MM.1S (cell line): ENCODE results near the gene VAMP2.

Experiments
- DNase-seq: peaks from one replicate; pipeline ENCODE4 v3.0.0-alpha.2; 2015
- H2AFZ ChIP-seq: fragments of 300-600 bp; sonication (generic); 2 replicates; pipeline ENCODE4 v1.6.0; 2016; ENCODE audit warnings: antibody characterized with exemption, low read length
- H3F3A ChIP-seq: fragments of 300-600 bp; sonication (generic); 2 replicates; pipeline ENCODE4 v1.6.1; 2016; ENCODE audit warnings: mild to moderate bottlenecking, antibody characterized with exemption, low read length, moderate library complexity, mixed read lengths; ENCODE audit not compliant: insufficient read depth
- H3K27ac ChIP-seq: fragments of 300-600 bp; sonication (generic); 2 replicates; pipeline ENCODE4 v1.5.1; 2016; ENCODE audit warnings: mild to moderate bottlenecking, low read length
- H3K27me3 ChIP-seq: fragments of 300-600 bp; sonication (generic); replicated peaks from 2 replicates; pipeline ENCODE4 v1.6.0; 2016; ENCODE audit warnings: low read length; ENCODE audit not compliant: insufficient read depth
- H3K36me3 ChIP-seq: fragments of 300-600 bp; sonication (generic); replicated peaks from 2 replicates; pipeline ENCODE4 v1.6.1; 2016; ENCODE audit warnings: mild to moderate bottlenecking, low read length, mixed read lengths; ENCODE audit not compliant: insufficient read depth
- H3K4me1 ChIP-seq: fragments of 300-600 bp; sonication (generic); 2 replicates; pipeline ENCODE4 v1.6.1; 2016; ENCODE audit warnings: low read length, mixed read lengths
- H3K4me2 ChIP-seq: fragments of 300-600 bp; sonication (generic); 2 replicates; pipeline ENCODE4 v1.6.0; 2016; ENCODE audit warnings: low read depth, low read length
- H3K4me3 ChIP-seq: fragments of 300-600 bp; sonication (generic); 2 replicates; pipeline ENCODE4 v1.5.1; 2016; ENCODE audit warnings: low read length, mixed read lengths
- H3K79me2 ChIP-seq: fragments of 300-600 bp; sonication (generic); 2 replicates; pipeline ENCODE4 v1.6.1; 2016; ENCODE audit warnings: mixed run types, low read length, mixed read lengths
- H3K9ac ChIP-seq: fragments of 300-600 bp; sonication (generic); 2 replicates; pipeline ENCODE4 v1.6.1; 2016; ENCODE audit warnings: low read length, mixed read lengths
- H3K9me2 ChIP-seq: fragments of 300-600 bp; sonication (generic); replicated peaks from 2 replicates; pipeline ENCODE4 v1.6.1; 2016; ENCODE audit warnings: mild to moderate bottlenecking, low read length, mixed read lengths; ENCODE audit not compliant: insufficient read depth
- H3K9me3 ChIP-seq: fragments of 300-600 bp; sonication (generic); replicated peaks from 2 replicates; pipeline ENCODE4 v1.6.1; 2016; ENCODE audit warnings: mild to moderate bottlenecking, low read length, mixed read lengths; ENCODE audit not compliant: insufficient read depth
- H4K20me1 ChIP-seq: fragments of 300-600 bp; sonication (generic); 2 replicates; pipeline ENCODE4 v1.6.1; 2016; ENCODE audit warnings: mild to moderate bottlenecking, low read length, moderate library complexity, mixed read lengths; ENCODE audit not compliant: insufficient read depth
- CTCF ChIP-seq: fragments of 300-600 bp; sonication (generic); IDR thresholded peaks from 2 replicates; pipeline ENCODE4 v1.5.1; 2016; ENCODE audit warnings: antibody characterized with exemption, low read length, mixed read lengths
- EZH2 ChIP-seq: fragments of 300-600 bp; sonication (generic); optimal IDR thresholded peaks from 2 replicates; pipeline ENCODE3; 2017; ENCODE audit warnings: low read depth, mild to moderate bottlenecking, antibody characterized with exemption, low read length, mixed read lengths
- EZH2phosphoT487 ChIP-seq: fragments of 300-600 bp; sonication (generic); IDR thresholded peaks from 2 replicates; pipeline ENCODE4 v1.6.1; 2018; ENCODE audit warnings: antibody characterized with exemption, low read length

Gene VAMP2

GRCh38 chr17:8186446-8186786 lies 23.7 kb upstream of the VAMP2 start:
- no peaks in the 10 kb centered on the region for H3K36me3 ChIP-seq
- H3K27me3 ChIP-seq, result peaks cover 3% of the 10 kb centered on the region; the same call in 1 of the 2 replicates
- H3K9ac ChIP-seq, result peak overlapping the region; percentile 88
- H2AFZ ChIP-seq, result peak overlapping the region; percentile 76
- H3K9me2 ChIP-seq, result no peaks in the 10 kb centered on the region
- no peaks in the 10 kb centered on the region for H4K20me1 ChIP-seq
- peak overlapping the region; percentile 70; the same call in 1 of the 2 replicates for H3K4me2 ChIP-seq
- DNase-seq, result no peak
- H3K27ac ChIP-seq, result peak overlapping the region; percentile 84
- H3F3A ChIP-seq, result peaks cover 44% of the 10 kb centered on the region
- H3K79me2 ChIP-seq, result peaks cover 17% of the 10 kb centered on the region
- TF ChIP-seq EZH2, result no peak
- no peak for TF ChIP-seq EZH2phosphoT487
- no peak for TF ChIP-seq CTCF
- no peaks in the 10 kb centered on the region for H3K9me3 ChIP-seq
- peak overlapping the region; percentile 94 for H3K4me3 ChIP-seq
- peaks cover 18% of the 10 kb centered on the region for H3K4me1 ChIP-seq

- Histone ChIP-seq H3K27me3 (peaks cover 3% of the 10 kb centered on the region; the same call in 1 of the 2 replicates), H4K20me1 (no peaks in the 10 kb centered on the region), H3K9ac (peak overlapping the region; percentile 88), H3K9me3 (no peaks in the 10 kb centered on the region), H3K4me2 (peak overlapping the region; percentile 70), H3K4me1 (peaks cover 16% of the 10 kb centered on the region), H3K27ac (peak overlapping the region; percentile 84), H3F3A (peaks cover 42% of the 10 kb centered on the region), H2AFZ (peak overlapping the region; percentile 84), H3K9me2 (no peaks in the 10 kb centered on the region), H3K36me3 (no peaks in the 10 kb centered on the region), H3K79me2 (peaks cover 17% of the 10 kb centered on the region), H3K4me3 (peak overlapping the region; percentile 94)
- TF ChIP-seq EZH2phosphoT487 (no peak), EZH2 (no peak), CTCF (no peak)
- peak; percentile 78 for DNase-seq
Observed at GRCh38 chr17:8185582-8186445, 23.1 kb upstream of the VAMP2 start.

DNA sequence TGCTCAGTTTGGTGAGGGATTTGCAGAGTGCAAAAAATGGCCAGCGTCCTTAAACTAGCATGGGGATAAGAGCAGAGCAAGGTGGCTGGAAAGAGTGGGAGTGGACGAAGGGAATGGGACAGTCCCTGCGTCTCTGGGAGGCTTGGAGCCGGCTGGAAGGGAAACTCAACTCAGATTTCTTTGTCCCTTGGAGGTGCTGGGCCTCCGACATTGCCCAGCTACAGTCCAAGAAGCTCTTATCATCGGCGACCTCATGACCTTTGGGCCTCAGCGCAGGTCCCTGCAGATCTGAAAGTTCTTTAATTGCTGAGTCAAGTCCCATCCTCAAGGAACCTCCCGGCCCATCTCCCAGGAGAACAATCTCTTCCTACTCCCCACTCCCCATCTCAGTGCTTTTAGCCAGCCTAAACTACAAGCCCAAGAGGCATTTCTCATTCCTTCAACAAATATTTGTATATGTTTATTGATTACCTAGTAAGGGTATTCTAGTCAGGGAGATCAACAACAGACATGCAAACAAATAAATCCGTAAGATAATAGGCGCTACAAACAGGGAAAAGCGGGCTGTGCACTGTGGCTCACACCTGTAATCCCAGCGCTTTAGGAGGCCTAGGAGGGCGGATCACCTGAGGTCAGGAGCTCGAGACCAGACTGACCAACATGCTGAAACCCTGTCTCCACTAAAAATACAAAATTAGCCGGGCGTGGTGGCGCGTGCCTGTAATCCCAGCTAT lies 14.4 kb upstream of the VAMP2 start:
- peak overlapping the region; percentile 90 for H3K4me2 ChIP-seq
- peak overlapping the region; percentile 88 for H2AFZ ChIP-seq
- TF ChIP-seq EZH2phosphoT487 (no peak), EZH2 (no peak), CTCF (no peak)
- no peak for DNase-seq
- H3K36me3 ChIP-seq, result no peaks in the 10 kb centered on the region
- H4K20me1 ChIP-seq, result no peaks in the 10 kb centered on the region
- no peaks in the 10 kb centered on the region for H3K9me3 ChIP-seq
- peaks cover 17% of the 10 kb centered on the region; the same call in 1 of the 2 replicates for H3K4me1 ChIP-seq
- no peaks in the 10 kb centered on the region for H3K27me3 ChIP-seq
- H3K79me2 ChIP-seq, result no peaks in the 10 kb centered on the region; the same call in 1 of the 2 replicates
- peak overlapping the region; percentile 74; the same call in 1 of the 2 replicates for H3K9ac ChIP-seq
- peak overlapping the region; percentile 90 for H3K4me3 ChIP-seq
- H3K27ac ChIP-seq, result no peak overlapping the region
- no peaks in the 10 kb centered on the region for H3K9me2 ChIP-seq
- H3F3A ChIP-seq, result peaks cover 23% of the 10 kb centered on the region
